Natural killer cell (primary cell): Measurements from ENCODE around the gene DLG1. TPM values are rescaled to one million over a fixed set of nuclear protein-coding genes. Genes with fewer than 3 reads are reported as not detected.

Experiments
- ATAC-seq, 3 donors: fragments of 150-1000 bp in 2 of 3; fragments of 200-7000 bp in 1 of 3; cut with Tn5 transposase; 1 replicate in 1 of 3; 2 replicates in 2 of 3; pipeline ENCODE4 v1.10.0; 2021; ENCODE audit warnings: mild to moderate bottlenecking in 2 of 3, moderate library complexity in 2 of 3
- DNase-seq, 2 donors: peaks; one replicate each; pipeline versions ENCODE4 v3.0.0 to v3.0.0-alpha.2; 2013 to 2021; ENCODE audit warnings: mixed read lengths in 1 of 2
- H3K27ac ChIP-seq: one replicate; pipeline ENCODE4 v1.5.1; 2013; ENCODE audit warnings: mild to moderate bottlenecking, low read length
- H3K27me3 ChIP-seq: one replicate; pipeline ENCODE4 v1.6.1; 2013; ENCODE audit warnings: low read length; ENCODE audit not compliant: control insufficient read depth, insufficient read depth
- H3K36me3 ChIP-seq: one replicate; pipeline ENCODE4 v1.6.1; 2013; ENCODE audit warnings: low read length; ENCODE audit not compliant: control insufficient read depth, insufficient read depth
- H3K4me1 ChIP-seq: one replicate; pipeline ENCODE4 v1.6.1; 2013; ENCODE audit warnings: low read length; ENCODE audit not compliant: control insufficient read depth, insufficient read depth
- H3K4me3 ChIP-seq: one replicate; pipeline ENCODE4 v1.5.1; 2013; ENCODE audit warnings: low read length
- H3K9me3 ChIP-seq: one replicate; pipeline ENCODE4 v1.6.1; 2013; ENCODE audit warnings: low read length; ENCODE audit not compliant: control insufficient read depth, insufficient read depth
- H3K27ac Mint-ChIP-seq, 2 donors: one replicate each; pipeline ENCODE4 v1.8.0; 2022; ENCODE audit warnings: mild to moderate bottlenecking in 2 of 2, mixed read lengths in 2 of 2, moderate library complexity in 1 of 2
- H3K27me3 Mint-ChIP-seq, 2 donors: one replicate each; pipeline ENCODE4 v1.8.0; 2022; ENCODE audit warnings: low read depth in 2 of 2, mixed read lengths in 2 of 2
- H3K36me3 Mint-ChIP-seq: one replicate; pipeline ENCODE4 v1.8.0; 2022; ENCODE audit warnings: mixed read lengths
- H3K4me1 Mint-ChIP-seq, 2 donors: one replicate each; pipeline ENCODE4 v1.8.0; 2022; ENCODE audit warnings: mixed read lengths in 2 of 2
- H3K4me3 Mint-ChIP-seq: one replicate; pipeline ENCODE4 v1.8.0; 2022; ENCODE audit warnings: mild to moderate bottlenecking, moderate library complexity, mixed read lengths
- H3K9me3 Mint-ChIP-seq, 2 donors: one replicate each; pipeline ENCODE4 v1.8.0; 2022; ENCODE audit warnings: mixed read lengths in 2 of 2
- WGBS: methylation state at CpG from one replicate; pipeline ENCODE4 v1.1.7; 2013; ENCODE audit warnings: missing lambda C conversion rate; ENCODE audit not compliant: insufficient coverage; 5-methylcytosine and 5-hydroxymethylcytosine counted together
- intact Hi-C: fragments of 100-400 bp; cut with micrococcal nuclease; formaldehyde crosslinking; loops from one replicate; pipeline ENCODE4 v1.14.2; 2022
- total RNA-seq, 4 donors: library from RNA; stranded (reverse); fragments of 120-200 nt in 1 of 4; gene quantifications; one replicate each; pipeline versions ENCODE4 v1.2.3 to v1.2.4, GENCODE V29; 2013 to 2022
- TF ChIP-seq, protein P1 (sequence below): fragments of 200-600 bp; IDR thresholded peaks from one replicate; pipeline ENCODE4 v1.8.0; 2022; ENCODE audit warnings: antibody characterized with exemption

DLG1 gene
- total RNA-seq, 3 donors from 2014 or later (not counting 1 experiment from before 2014, with no cell fraction given): 82.0 to 91.8 (median 89.0) TPM

DNA sequence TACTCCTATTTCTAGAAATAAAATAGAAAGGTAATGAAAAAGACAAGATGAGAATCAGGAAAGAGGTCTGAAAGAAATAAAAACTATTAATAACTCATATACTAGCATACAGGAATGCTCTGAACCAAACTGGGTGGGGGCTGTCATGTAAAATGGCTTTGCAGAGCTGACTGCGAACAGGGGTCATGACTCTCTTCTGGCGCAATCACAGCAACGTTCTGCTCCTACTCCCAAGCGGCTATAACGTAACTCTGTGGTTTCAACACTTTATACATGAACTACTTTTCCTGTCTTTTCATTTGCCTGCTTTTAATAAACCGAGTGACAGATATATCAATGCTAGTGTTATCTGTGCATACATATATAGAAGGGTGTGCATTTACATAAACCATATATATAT, 116.7 kb downstream of the DLG1 start:
- H3K4me3 ChIP-seq: no peak overlapping the region
- H3K27me3 Mint-ChIP-seq: no peaks in the 10 kb centered on the region
- H3K4me3 Mint-ChIP-seq: no peak overlapping the region
- TF ChIP-seq, protein P1, sequence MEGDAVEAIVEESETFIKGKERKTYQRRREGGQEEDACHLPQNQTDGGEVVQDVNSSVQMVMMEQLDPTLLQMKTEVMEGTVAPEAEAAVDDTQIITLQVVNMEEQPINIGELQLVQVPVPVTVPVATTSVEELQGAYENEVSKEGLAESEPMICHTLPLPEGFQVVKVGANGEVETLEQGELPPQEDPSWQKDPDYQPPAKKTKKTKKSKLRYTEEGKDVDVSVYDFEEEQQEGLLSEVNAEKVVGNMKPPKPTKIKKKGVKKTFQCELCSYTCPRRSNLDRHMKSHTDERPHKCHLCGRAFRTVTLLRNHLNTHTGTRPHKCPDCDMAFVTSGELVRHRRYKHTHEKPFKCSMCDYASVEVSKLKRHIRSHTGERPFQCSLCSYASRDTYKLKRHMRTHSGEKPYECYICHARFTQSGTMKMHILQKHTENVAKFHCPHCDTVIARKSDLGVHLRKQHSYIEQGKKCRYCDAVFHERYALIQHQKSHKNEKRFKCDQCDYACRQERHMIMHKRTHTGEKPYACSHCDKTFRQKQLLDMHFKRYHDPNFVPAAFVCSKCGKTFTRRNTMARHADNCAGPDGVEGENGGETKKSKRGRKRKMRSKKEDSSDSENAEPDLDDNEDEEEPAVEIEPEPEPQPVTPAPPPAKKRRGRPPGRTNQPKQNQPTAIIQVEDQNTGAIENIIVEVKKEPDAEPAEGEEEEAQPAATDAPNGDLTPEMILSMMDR: no peak
- DNase-seq: no peak
- no peaks in the 10 kb centered on the region for H3K36me3 Mint-ChIP-seq
- H3K36me3 ChIP-seq: no peaks in the 10 kb centered on the region
- no peak overlapping the region for H3K27ac ChIP-seq
- intact Hi-C loops: no loop called here
- 56% methylated on average over 5 of the region's 6 CpGs for WGBS
- H3K4me1 ChIP-seq: no peaks in the 10 kb centered on the region
- no peaks in the 10 kb centered on the region for H3K9me3 Mint-ChIP-seq
- H3K27me3 ChIP-seq: no peaks in the 10 kb centered on the region
- H3K27ac Mint-ChIP-seq: no peak overlapping the region
- no peaks in the 10 kb centered on the region for H3K9me3 ChIP-seq
- ATAC-seq: peak in 1 of 3 donors; percentile 20
- H3K4me1 Mint-ChIP-seq: peaks cover 0 to 9% of the 10 kb centered on the region in 2 donors

DNA sequence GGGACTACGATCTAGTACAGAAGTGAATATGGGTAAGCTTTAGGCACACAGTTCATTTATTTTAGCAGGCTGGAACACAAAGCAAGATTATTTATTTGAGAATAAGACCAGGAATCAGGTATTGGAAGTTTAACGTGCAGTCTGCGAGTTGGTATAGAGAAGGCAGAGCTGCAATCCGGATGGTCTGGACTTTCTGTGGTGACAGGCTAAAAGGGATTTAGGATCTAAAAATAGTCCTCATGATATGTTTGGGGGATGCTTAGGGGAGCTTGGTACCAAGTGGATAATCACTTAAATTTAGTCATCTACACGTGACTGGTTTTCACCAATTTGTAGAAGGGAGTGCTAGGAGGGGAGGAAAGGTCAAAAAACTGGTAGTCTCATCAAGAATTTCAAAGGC, 119.4 kb downstream of the DLG1 start:
- H3K27me3 Mint-ChIP-seq: no peaks in the 10 kb centered on the region
- H3K36me3 ChIP-seq: no peaks in the 10 kb centered on the region
- no peak overlapping the region for H3K27ac ChIP-seq
- peaks cover 0 to 5% of the 10 kb centered on the region in 2 donors for H3K4me1 Mint-ChIP-seq
- H3K9me3 Mint-ChIP-seq: no peaks in the 10 kb centered on the region
- no peaks in the 10 kb centered on the region for H3K9me3 ChIP-seq
- H3K4me1 ChIP-seq: no peaks in the 10 kb centered on the region
- H3K36me3 Mint-ChIP-seq: no peaks in the 10 kb centered on the region
- H3K27me3 ChIP-seq: no peaks in the 10 kb centered on the region
- H3K4me3 ChIP-seq: no peak overlapping the region
- TF ChIP-seq, protein P1: no peak
- no peak for DNase-seq
- no peak overlapping the region for H3K4me3 Mint-ChIP-seq
- WGBS: 97% methylated on average over 5 of the region's 5 CpGs
- intact Hi-C loops: no loop called here
- H3K27ac Mint-ChIP-seq: no peak overlapping the region
- no peak for ATAC-seq

- Histone ChIP-seq H3K4me3 (no peak overlapping the region), H3K27me3 (no peaks in the 10 kb centered on the region), H3K9me3 (no peaks in the 10 kb centered on the region), H3K27ac (no peak overlapping the region), H3K4me1 (no peaks in the 10 kb centered on the region), H3K36me3 (no peaks in the 10 kb centered on the region)
- no peak for ATAC-seq
- intact Hi-C loops: no loop called here
- H3K36me3 Mint-ChIP-seq: no peaks in the 10 kb centered on the region
- no peaks in the 10 kb centered on the region for H3K9me3 Mint-ChIP-seq
- H3K4me3 Mint-ChIP-seq: no peak overlapping the region
- WGBS: 95% methylated on average over 2 of the region's 3 CpGs
- peaks cover 9 to 15% of the 10 kb centered on the region in 2 donors for H3K4me1 Mint-ChIP-seq
- no peak overlapping the region for H3K27ac Mint-ChIP-seq
- H3K27me3 Mint-ChIP-seq: no peaks in the 10 kb centered on the region
- TF ChIP-seq, protein P1: no peak
- DNase-seq: no peak
These were observed 122.9 kb downstream of the DLG1 start for GRCh38 chr3:197175503-197175902.

DNA sequence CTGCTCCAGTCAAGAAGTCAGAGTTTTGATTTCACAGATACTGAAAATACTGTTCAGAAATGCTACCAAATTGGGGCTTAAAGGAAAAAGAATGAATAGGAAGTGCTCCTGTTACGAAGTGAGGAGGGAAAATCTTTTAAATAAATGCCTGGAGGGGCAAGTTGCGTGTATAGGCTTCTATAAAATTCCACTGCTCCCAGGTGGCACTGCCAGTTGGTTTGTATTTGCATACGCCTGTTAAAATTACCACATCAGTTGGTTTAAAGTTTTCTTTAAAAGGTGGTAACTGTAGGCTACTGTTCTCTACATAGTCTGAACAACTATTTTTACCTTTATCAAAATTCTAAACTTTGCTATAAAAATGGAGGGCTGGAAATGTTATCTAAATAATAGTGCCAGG, 123.5 kb downstream of the DLG1 start:
- no peak for DNase-seq
- no peaks in the 10 kb centered on the region for H3K4me1 ChIP-seq
- no peak overlapping the region for H3K27ac ChIP-seq
- intact Hi-C loops: no loop called here
- Mint-ChIP-seq H3K27me3 (no peaks in the 10 kb centered on the region), H3K9me3 (no peaks in the 10 kb centered on the region), H3K36me3 (no peaks in the 10 kb centered on the region), H3K4me3 (no peak overlapping the region), H3K27ac (no peak overlapping the region), H3K4me1 (peaks cover 14 to 19% of the 10 kb centered on the region in 2 donors)
- H3K27me3 ChIP-seq: no peaks in the 10 kb centered on the region
- TF ChIP-seq, protein P1: no peak
- no peaks in the 10 kb centered on the region for H3K9me3 ChIP-seq
- WGBS: 75% methylated on average over 3 of the region's 3 CpGs
- no peaks in the 10 kb centered on the region for H3K36me3 ChIP-seq
- no peak for ATAC-seq
- no peak overlapping the region for H3K4me3 ChIP-seq
